Erythroblast (primary cell): ENCODE data around the gene EIF3B.
A peak's percentile ranks its signal among the peaks of the same experiment; 100 is the strongest.
"Not testable (repeated sequence)": the region's sequence is repeated elsewhere in the genome, so short reads cannot be mapped to it uniquely, and the experiment has no call there.

Source experiments
- DNase-seq, 2 experiments: peaks; one replicate each; lab custom pipeline; 2025; lab: John Stamatoyannopoulos, UW
- GATA1 ChIP-seq: IDR thresholded peaks from 2 replicates; pipeline ENCODE4 v1.6.1; 2011; ENCODE audit warnings: low read depth, mild to moderate bottlenecking, control low read depth, low read length, moderate library complexity
- POLR2A ChIP-seq: IDR thresholded peaks from 2 replicates; pipeline ENCODE4 v1.6.1; 2011; ENCODE audit warnings: mild to moderate bottlenecking, low read length

EIF3B gene

DNA sequence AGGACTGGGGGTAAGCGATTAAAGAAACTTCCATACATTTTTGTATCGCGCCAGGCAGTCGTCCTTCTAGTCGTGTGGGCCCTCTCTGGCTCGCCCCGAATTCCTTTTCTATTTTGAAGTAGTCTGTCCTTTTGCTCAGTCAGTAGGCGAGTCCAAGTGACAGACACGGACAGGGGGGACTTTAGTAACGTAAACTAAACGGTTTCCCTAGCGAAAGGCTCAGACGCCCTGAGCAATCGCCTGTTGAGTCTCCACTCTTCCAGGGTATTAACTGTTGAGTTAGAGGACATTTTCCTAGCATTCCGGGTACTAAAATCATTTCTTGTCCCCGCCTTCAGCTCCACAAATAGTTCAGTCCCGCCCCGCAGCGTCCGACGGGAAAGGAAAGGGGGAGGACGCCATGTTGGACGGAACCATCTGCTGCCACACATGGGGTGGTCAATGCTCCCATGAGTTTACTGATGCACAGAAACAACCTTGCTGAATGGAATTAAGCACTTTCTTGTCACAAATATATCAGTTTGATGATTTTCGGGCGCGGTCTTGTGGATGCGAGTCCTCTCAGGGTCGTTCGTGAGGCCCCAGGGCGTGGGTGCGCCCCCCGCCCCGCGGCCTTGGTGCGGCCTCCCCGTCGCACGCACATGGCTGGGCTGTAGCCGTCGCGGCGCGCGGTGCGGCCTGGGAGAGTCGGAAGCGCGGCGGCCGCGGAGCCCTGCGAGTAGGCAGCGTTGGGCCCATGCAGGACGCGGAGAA lies at the start of gene EIF3B:
EIF3B (plus strand) TSS at position 642 of the 753 bp plus-strand sequence; CDS start at position 737, 95 bp downstream.
- peak; percentile 70 for TF ChIP-seq POLR2A
- TF ChIP-seq GATA1: no peak
- peak; percentile 97 to 99 for DNase-seq

DNA sequence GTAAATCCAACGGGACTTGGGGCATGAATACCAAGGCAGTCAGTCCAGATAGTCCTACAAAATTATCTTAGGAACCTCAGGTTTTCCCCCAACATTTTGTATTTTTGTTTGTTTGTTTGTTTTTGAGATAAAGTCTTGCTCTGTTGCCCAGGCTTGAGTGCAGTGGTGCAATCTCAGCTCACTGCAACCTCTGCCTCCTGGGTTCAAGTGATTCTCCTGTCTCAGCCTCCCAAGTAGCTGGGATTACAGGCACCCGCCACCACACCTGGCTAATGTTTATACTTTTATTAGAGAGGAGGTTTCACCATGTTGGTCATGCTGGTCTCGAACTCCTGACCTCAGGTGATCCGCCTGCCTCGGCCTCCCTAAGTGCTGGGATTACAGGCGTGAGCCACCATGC lies 49.4 kb upstream of the EIF3B start:
- DNase-seq: not testable (repeated sequence)

DNA sequence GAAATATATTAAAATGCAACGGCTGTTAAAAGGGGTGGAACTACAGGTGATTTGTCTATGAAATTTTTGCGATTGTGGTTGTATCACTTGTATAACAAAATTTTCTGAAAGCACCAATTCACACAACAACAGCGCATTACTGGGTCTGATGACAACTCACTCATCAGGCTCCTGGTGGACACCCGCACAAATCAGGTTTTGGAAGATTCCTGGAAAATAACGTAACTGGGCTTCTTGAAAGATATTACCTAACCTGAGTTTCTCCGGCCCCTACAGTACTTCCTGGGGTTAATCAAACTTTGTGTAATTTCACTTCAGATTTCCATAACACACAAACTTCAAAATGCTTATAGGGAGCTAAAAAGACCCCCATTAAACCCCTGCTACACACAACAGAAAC lies 47.9 kb upstream of the EIF3B start:
- TF ChIP-seq POLR2A: no peak
- no peak for TF ChIP-seq GATA1
- DNase-seq: no peak

DNA sequence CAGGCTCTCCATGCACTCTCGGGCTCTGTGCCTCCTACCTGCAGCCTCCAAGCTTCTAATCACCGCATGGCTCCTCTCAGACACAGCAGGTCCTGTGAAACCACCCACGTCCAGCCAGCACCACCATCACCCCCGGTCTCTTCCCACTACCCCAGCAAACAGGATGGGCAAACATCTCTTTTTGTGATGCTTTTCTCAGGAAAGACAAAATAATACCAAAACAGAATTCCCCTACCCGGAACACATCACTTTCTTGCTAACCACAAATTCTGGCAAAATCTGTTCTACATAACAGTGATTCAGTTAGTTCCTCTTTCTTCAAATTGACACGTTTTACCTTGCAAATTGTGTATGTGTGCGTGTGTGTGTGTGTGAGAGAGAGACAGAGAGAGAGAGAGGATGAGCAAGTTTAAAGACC lies 46.9 kb upstream of the EIF3B start:
- no peak for DNase-seq
- TF ChIP-seq GATA1 (no peak), POLR2A (no peak)

DNA sequence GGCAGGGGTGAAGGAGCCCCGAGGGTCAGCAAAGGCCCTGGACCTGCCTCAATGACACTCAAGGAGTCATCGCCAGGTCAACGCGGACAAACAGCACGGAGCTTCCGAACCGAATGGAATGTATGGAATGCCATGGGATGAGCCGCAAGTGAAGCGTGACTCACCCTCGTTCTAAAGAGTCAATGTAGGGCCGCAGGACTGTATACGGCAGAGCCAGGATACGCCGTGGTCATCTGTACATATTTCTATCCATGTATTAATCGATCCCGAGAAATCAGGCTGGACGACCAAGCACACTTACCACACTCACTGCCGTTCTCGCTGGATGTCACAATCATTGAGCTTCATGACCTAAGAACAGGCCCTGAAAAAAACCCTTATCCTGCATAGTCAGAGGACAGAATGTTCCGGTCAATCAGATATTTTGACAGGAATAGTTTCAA lies 44.7 kb upstream of the EIF3B start:
- TF ChIP-seq GATA1 (no peak), POLR2A (no peak)
- no peak for DNase-seq

DNA sequence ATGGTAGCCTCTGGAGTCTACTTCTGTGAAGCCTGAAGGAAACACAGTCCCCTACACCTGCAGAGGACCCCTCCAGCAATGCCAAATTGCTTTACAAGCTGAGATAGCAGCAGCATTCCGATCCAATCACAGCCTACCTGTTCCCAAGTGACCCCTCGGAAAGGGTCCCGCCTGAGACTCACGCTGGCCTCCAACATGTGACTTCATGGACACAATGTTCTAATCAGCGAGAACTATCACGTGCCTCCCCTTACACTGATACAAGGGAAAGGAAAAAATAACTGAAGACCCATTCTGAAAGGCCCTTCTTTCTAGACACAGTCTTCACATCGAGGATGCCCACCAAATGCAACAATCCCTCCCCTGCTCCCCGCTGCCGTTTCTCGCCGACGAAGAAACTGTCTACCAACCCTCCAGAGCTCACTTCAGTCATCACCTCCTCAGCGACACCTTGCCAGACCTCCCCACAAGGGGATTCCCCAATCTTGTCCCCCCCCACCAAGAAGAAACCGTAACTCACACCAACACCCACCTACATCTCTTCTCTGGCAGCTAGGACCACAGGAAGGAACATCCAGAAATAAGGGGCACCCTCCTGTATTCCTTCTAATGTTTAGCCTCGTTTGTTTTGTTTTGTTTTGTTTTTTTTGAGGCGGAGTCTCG lies 42.2 kb upstream of the EIF3B start:
- no peak for TF ChIP-seq POLR2A
- TF ChIP-seq GATA1: no peak
- no peak for DNase-seq

DNA sequence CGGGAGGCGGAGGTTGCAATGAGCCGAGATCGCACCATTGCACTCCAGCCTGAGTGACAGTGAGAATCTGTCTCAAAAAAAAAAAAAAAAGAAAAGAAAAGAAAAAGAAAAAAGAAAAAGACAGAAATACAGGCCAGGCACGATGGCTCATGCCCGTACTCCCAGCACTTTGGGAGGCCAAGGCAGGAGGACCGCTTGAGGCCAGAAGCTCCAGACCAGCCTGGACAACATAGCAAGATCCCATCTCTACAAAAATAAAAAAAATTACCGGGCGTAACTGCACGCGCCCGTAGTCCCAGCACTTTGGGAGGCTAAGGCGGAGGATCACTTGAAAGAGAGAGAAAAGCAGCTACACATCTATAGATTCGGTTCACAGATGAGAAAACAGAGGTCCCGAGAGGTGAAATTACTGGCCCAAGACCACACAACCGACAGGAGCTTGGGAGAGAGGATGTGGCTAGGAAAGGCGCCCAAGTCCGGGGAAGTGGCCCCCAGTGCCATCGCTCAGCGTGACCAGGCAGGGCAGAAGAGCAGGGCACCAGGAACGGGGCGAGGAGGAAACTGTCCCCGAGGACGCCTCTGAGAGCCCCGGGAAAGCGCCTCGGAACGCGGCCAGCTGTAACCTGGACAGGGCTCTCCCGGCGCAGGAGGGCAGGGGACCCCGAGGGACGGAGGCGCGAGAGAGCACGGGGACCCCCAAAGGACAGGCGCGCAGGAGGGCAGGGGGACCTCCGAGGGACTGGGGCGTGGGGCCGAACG lies 41.0 kb upstream of the EIF3B start:
- peak; percentile 59 to 69 for DNase-seq
- TF ChIP-seq POLR2A (no peak), GATA1 (no peak)

DNA sequence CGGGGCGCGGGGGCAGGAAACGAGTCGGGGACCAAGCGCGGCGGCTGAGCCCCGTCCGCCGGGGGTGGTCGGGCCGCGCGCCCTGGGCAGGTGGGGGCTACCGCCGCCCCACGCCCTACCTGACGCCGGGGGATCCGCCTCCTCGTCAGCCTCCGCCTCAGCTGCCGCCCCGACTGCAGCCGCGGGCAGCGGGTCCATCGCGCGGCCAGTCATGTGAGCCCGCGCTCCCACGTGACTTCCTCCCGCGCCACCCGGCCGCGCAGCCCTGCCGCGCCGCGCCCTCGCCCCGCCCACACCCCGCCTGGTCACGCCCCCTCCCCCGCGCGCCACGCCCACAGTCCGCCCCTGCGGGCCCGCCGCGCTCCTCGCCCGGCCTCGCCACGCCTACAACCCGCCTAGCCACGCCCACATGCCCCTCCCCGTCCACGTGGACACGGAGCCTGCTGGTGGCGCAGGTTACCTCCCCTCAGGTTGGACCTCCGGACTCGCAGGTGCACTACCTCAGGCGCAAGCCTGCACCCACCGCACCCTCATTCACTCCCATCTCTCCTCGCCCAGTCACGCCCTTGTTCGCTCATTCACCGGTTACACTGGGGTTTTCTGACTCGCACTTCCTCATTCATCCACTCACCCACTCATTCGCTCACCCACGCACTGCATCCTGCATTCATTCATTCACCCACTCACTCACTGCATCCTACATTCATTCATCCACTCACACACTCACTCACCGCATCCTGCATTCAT lies 40.2 kb upstream of the EIF3B start, which contains the start of gene SNX8:
SNX8 (minus strand) TSS at position 233 of the 747 bp plus-strand sequence; CDS start at position 213, 20 bp downstream.
- peak; percentile 51 for TF ChIP-seq POLR2A
- TF ChIP-seq GATA1: no peak
- DNase-seq: peak; percentile 93 to 96

DNA sequence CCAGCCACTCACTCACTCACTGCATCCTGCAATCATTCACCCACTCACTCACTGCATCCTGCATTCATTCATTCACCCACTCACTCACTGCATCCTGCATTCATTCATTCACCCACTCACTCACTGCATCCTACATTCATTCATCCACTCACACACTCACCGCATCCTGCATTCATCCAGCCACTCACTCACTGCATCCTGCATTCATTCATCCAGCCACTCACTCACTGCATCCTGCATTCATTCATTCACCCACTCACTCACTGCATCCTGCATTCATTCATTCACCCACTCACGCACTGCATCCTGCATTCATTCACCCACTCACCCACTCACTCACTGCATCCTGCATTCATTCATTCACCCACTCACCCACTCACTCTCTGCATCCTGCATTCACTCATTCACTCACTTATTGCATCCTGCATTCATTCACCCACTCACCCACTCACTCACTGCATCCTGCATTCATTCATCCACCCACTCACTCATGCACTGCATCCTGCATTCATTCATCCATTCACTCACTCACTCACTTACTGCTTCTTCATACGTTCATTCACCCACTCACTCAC lies 39.6 kb upstream of the EIF3B start:
- DNase-seq: not testable (repeated sequence)

DNA sequence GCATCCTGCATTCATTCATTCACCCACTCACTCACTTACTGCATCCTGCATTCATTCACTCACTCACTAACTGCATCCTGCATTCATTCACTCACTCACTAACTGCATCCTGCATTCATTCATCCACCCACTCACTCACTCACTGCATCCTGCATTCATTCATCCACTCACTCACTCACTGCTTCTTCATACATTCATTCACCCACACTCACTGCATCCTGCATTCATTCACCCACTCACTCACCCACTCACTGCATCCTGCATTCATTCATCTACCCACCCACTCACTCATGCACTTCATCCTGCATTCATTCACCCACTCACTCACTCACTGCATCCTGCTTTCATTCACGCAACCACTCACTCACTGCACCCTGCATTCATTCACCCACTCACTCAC lies 38.8 kb upstream of the EIF3B start:
- TF ChIP-seq POLR2A (no peak), GATA1 (no peak)
- DNase-seq: no peak

DNA sequence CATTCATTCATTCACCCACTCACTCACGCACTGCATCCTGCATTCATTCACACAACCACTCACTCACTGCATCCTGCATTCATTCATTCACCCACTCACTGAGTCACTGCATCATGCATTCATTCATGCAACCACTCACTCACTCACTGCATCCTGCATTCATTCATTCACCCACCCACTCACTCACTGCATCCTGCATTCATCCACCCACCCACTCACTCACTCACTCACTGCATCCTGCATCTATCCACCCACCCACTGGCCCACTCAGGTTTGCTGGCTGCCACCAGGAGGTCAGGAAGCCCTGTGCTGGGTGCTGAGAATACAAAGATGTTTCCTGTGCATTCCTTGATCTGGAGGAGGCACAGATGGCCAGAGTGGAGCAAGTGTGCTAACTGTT lies 38.0 kb upstream of the EIF3B start:
- no peak for DNase-seq
- no peak for TF ChIP-seq GATA1
- no peak for TF ChIP-seq POLR2A

DNA sequence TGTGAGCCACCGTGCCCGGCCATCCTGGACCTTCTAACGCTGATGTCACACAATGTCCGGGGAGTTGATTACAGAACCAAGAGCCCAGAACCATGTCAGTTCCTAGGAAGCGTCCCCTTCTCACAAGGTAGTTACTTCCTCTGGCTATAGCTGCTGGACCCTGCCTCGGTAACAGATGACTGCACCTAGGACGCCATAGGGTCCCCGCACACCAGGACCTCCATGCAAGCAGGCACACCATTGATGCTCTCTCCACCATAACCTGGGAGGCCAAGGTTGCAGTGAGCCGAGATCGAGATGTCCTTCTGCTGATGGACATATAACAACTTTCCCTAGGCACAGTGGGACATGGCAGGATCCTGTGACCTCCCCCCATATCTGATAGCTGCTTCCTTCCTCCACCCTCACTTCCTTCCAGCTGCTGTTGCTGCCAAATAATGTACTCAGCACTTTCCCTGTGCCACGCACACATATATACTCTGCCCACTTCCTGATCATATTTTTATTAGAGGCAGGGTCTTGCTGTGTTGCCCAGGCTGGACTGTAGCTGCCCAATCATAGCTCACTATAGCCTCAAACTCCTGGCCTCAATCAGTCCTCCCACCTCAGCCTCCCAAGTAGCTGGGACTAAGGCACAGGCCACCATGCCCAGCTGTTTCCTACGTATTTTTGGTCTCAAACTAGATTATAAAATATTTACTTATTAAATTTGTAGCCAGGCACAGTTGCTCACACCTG lies 36.9 kb upstream of the EIF3B start:
- TF ChIP-seq POLR2A (no peak), GATA1 (no peak)
- DNase-seq: no peak
